ENCODE measurements around the gene UGT1A6.

DNA sequence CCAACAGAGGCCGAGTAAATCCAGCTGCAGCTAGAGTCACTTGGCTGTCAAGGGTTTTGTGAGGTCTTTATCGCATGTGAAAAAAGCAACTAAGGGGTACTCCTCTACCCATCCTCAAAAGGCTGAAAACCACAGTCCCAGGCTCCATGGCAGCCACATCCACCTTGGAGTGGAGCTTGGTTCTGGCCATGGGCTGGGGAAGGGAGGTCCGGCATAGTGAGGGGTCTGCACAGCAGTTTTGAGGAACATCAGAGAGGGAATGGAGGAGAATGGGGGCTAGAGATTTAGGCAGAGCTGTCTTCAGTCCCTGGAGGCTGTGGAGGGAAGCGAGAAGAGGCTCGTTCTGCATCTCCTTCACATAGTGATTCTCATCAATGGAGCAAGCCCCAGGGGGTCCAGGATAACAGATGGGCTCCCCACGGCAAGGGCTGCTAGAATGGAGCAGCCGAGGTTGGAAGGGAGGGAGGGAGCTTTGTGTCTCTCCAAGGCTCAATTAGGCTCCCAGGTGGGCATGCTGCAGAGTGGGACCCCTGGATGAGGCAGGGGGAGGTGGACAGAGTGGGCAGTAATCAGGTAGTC, 106.5 kb downstream of the UGT1A6 start:
- TF ChIP-seq, protein P1, sequence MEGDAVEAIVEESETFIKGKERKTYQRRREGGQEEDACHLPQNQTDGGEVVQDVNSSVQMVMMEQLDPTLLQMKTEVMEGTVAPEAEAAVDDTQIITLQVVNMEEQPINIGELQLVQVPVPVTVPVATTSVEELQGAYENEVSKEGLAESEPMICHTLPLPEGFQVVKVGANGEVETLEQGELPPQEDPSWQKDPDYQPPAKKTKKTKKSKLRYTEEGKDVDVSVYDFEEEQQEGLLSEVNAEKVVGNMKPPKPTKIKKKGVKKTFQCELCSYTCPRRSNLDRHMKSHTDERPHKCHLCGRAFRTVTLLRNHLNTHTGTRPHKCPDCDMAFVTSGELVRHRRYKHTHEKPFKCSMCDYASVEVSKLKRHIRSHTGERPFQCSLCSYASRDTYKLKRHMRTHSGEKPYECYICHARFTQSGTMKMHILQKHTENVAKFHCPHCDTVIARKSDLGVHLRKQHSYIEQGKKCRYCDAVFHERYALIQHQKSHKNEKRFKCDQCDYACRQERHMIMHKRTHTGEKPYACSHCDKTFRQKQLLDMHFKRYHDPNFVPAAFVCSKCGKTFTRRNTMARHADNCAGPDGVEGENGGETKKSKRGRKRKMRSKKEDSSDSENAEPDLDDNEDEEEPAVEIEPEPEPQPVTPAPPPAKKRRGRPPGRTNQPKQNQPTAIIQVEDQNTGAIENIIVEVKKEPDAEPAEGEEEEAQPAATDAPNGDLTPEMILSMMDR (IDR thresholded peaks at IDR 0.05; ENCODE audit: low read length), result no peak
- no peak for TF ChIP-seq EZH2 (IDR thresholded peaks at IDR 0.05; ENCODE audit: borderline replicate concordance, low read length)
